ENCODE data around the gene MEGF11.

Gene MEGF11

DNA sequence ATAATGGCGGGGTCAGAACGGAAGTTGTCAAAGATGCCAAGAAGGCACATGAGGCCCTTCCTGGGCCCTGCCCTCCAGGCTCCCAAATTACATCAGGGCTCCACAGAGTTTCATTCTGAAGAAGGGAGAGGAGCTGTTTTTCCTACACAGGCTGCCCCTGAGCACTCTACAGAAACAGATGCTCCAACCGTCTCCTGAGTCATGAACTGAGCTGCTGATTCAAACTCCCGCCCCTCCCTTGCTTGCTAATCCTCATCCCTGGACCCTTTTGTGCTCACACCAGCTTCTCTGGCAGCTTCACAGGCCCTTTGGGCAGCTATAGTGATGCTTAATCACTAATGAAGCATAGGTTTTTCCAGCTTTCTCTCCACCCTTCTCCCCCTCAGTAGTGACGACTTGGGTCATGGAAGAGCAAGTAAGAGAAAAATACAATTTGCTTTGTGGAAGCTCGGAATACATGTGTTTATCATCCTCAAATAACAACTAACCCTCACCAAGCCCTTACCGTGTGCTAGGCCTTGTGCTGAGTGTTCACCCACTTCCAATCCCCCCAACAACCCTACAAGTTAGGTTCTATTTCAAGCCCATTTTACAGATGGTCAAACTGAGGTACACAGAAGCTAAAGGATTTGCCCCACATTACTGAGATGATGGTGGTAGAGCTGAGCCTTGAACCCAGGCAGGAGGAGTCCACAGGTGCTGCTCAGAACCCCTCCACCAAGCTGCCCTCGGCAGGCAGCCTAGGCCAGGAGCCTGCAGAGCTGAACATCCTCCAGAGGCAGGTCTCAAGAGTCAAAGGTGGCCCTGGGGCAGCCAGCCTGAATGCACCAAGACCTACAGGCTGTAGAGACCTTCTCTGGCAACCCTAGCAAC is 21.9 kb downstream of the MEGF11 start:
- ChIA-PET CTCF (interaction anchor here (0.8 kb wide), 1 partner anchor 13 kb away, joined by 7 read pairs; no protein-coding TSS in a partner anchor), POLR2A (interaction anchor here (0.6 kb wide), 1 partner anchor 152 kb away, joined by 4 read pairs; no protein-coding TSS in a partner anchor)
- no peak for TF ChIP-seq ZNF384 (IDR thresholded peaks at IDR 0.05)
- TF ChIP-seq NFRKB (IDR thresholded peaks at IDR 0.05) = no peak
- no peak for TF ChIP-seq BHLHE40 (IDR thresholded peaks at IDR 0.05; ENCODE audit: borderline replicate concordance)
- TF ChIP-seq ARNT (IDR thresholded peaks at IDR 0.05) = no peak
- no peak for TF ChIP-seq TARDBP (IDR thresholded peaks at IDR 0.05)
- TF ChIP-seq FOXM1 (IDR thresholded peaks at IDR 0.05; ENCODE audit: borderline replicate concordance) = no peak
- no peak for TF ChIP-seq SP1 (IDR thresholded peaks at IDR 0.05)
- no peak for TF ChIP-seq CTBP1 (IDR thresholded peaks at IDR 0.05; ENCODE audit: borderline replicate concordance)
- TF ChIP-seq ELF4 (IDR thresholded peaks at IDR 0.05) = no peak
- no peak for TF ChIP-seq LEF1 (IDR thresholded peaks at IDR 0.05; ENCODE audit: borderline replicate concordance)
- no peak for TF ChIP-seq HDGF (IDR thresholded peaks at IDR 0.05; ENCODE audit: borderline replicate concordance)
- no peak for TF ChIP-seq PKNOX1 (IDR thresholded peaks at IDR 0.05)
- no peak for TF ChIP-seq SUZ12 (IDR thresholded peaks at IDR 0.05)
- no peak for TF ChIP-seq L3MBTL2 (conservative IDR thresholded peaks at IDR 0.05)
- TF ChIP-seq FOXK2 (IDR thresholded peaks at IDR 0.05) = no peak
- no peak for TF ChIP-seq FOXA1 (IDR thresholded peaks at IDR 0.05)
- no peak for DNase-seq (ENCODE audit: extremely low spot score)

GRCh38 chr15:66229790-66230465 is 23.6 kb downstream of the MEGF11 start:
- ChIA-PET CTCF (no interaction called here), POLR2A (no interaction called here)
- TF ChIP-seq NFRKB (IDR thresholded peaks at IDR 0.05) (no peak), LEF1 (IDR thresholded peaks at IDR 0.05; ENCODE audit: borderline replicate concordance) (no peak), PKNOX1 (IDR thresholded peaks at IDR 0.05) (no peak)
- DNase-seq (ENCODE audit: extremely low spot score) = no peak

DNA sequence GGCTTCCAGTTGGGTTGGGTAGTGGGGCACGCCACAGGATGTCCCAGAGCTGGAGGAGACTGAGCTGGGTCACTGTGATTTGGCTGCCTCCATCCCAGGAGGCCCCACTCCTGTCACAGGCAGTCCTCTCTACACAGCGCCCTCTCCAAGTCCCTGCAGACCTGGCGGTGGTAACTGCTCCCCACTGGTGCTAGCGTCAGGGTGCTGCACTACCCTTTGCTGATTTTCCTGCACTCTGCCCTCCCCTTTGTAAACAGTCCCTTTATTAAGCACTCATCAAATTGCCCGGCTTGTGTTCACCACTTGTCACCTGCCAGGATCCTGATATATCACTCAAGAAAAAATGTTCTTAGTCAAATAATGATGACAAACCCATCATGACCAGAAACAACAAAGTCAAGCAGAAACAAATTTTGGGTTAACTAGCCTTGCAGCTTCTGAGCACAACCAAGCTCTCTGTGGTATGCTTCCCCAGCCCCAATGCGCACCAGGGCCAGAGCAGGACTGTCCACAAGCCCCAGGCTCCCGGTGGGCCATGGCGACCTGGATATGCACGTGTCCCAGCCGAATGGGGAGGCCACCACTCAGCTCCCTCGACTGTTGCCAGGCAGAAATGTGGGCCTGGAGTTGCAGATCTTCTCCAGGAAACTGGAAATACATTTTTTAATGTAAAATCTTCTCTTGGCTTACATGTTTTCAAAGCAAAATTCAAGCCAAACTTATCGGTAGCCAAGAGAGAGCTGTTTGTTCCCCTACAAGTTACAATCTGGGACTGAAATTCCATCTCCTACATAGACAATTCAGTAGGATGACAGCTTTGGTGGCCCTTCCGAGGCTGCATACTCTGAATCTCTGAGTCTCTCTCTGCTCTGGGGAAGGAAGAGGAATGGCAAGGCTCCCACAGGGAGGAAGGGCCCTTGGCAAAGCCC is 24.5 kb downstream of the MEGF11 start:
- POLR2A ChIA-PET = no interaction called here
- CTCF ChIA-PET = no interaction called here
- TF ChIP-seq HDGF (IDR thresholded peaks at IDR 0.05; ENCODE audit: borderline replicate concordance) (no peak), ZNF384 (IDR thresholded peaks at IDR 0.05) (no peak), L3MBTL2 (conservative IDR thresholded peaks at IDR 0.05) (no peak), SUZ12 (IDR thresholded peaks at IDR 0.05) (no peak), CTBP1 (IDR thresholded peaks at IDR 0.05; ENCODE audit: borderline replicate concordance) (no peak), FOXM1 (IDR thresholded peaks at IDR 0.05; ENCODE audit: borderline replicate concordance) (no peak), ELF4 (IDR thresholded peaks at IDR 0.05) (no peak), FOXA1 (IDR thresholded peaks at IDR 0.05) (no peak), TARDBP (IDR thresholded peaks at IDR 0.05) (no peak), LEF1 (IDR thresholded peaks at IDR 0.05; ENCODE audit: borderline replicate concordance) (no peak), PKNOX1 (IDR thresholded peaks at IDR 0.05) (no peak), BHLHE40 (IDR thresholded peaks at IDR 0.05; ENCODE audit: borderline replicate concordance) (no peak)
- no peak for DNase-seq (ENCODE audit: extremely low spot score)

GRCh38 chr15:66226736-66227135 is 26.8 kb downstream of the MEGF11 start:
- no peak for DNase-seq (ENCODE audit: extremely low spot score)
- ChIA-PET POLR2A (no interaction called here), CTCF (no interaction called here)
- no peak for TF ChIP-seq HDGF (IDR thresholded peaks at IDR 0.05; ENCODE audit: borderline replicate concordance)
- TF ChIP-seq BHLHE40 (IDR thresholded peaks at IDR 0.05; ENCODE audit: borderline replicate concordance) = no peak
- no peak for TF ChIP-seq FOXA1 (IDR thresholded peaks at IDR 0.05)
- no peak for TF ChIP-seq SUZ12 (IDR thresholded peaks at IDR 0.05)
- no peak for TF ChIP-seq FOXM1 (IDR thresholded peaks at IDR 0.05; ENCODE audit: borderline replicate concordance)
- no peak for TF ChIP-seq ARNT (IDR thresholded peaks at IDR 0.05)
- no peak for TF ChIP-seq ELF4 (IDR thresholded peaks at IDR 0.05)
- TF ChIP-seq FOXK2 (IDR thresholded peaks at IDR 0.05) = no peak
- TF ChIP-seq SP1 (IDR thresholded peaks at IDR 0.05) = no peak
- TF ChIP-seq CTBP1 (IDR thresholded peaks at IDR 0.05; ENCODE audit: borderline replicate concordance) = no peak
- no peak for TF ChIP-seq NFRKB (IDR thresholded peaks at IDR 0.05)

DNA sequence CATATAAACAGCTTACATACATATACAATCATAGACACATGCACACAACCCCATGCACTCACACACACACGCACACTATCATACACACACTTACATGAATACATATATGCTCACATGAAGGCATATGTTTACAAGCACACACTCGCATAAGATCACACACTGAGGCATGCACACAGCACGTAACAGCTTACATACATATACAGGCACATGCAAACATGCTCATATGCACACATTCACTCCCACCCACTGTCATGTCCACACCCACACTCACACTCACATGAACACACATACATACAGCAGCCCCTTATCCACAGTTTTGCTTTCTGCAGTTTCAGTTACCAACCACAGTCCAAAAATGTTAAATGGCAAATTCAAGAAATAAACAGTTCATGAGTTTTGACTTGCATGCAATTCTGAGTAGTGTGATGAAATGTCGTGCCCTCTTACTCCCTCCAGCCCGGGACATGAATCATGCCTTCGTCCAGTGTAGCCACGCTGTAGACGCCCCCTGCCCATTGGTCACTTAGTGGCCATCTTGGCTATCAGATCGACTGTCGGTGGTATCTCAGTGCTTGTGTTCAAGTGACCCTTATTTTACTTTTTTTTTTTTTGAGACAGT is 27.8 kb downstream of the MEGF11 start:
- TF ChIP-seq FOXK2 (IDR thresholded peaks at IDR 0.05) (no peak), CTBP1 (IDR thresholded peaks at IDR 0.05; ENCODE audit: borderline replicate concordance) (no peak), ELF4 (IDR thresholded peaks at IDR 0.05) (no peak), TARDBP (IDR thresholded peaks at IDR 0.05) (no peak), LEF1 (IDR thresholded peaks at IDR 0.05; ENCODE audit: borderline replicate concordance) (no peak), FOXA1 (IDR thresholded peaks at IDR 0.05) (no peak), ZNF384 (IDR thresholded peaks at IDR 0.05) (no peak), L3MBTL2 (conservative IDR thresholded peaks at IDR 0.05) (no peak), PKNOX1 (IDR thresholded peaks at IDR 0.05) (no peak), SP1 (IDR thresholded peaks at IDR 0.05) (no peak), NFRKB (IDR thresholded peaks at IDR 0.05) (no peak), FOXM1 (IDR thresholded peaks at IDR 0.05; ENCODE audit: borderline replicate concordance) (no peak)
- ChIA-PET POLR2A (no interaction called here), CTCF (no interaction called here)
- no peak for DNase-seq (ENCODE audit: extremely low spot score)
